Measurements from ENCODE around the gene OR6K3. TPM values are rescaled to one million over a fixed set of nuclear protein-coding genes. Genes with fewer than 3 reads are reported as not detected.

OR6K3 gene
- polyA plus RNA-seq, 1 donor (not counting 4 experiments of a cell fraction or from before 2014, with no cell fraction given), result not detected

- no peak for FAIRE-seq
- H3K4me3 ChIP-seq (ENCODE audit: control insufficient read depth in 2 of 3, extremely low read depth in 1 of 3, insufficient read depth in 2 of 3, low read depth in 1 of 3, low read length in 3 of 3), result no peak overlapping the region
- TF ChIP-seq CTCF (optimal IDR thresholded peaks at IDR 0.05 in 1 of 3, IDR thresholded peaks at IDR 0.05 in 1 of 3, conservative IDR thresholded peaks at IDR 0.05 in 1 of 3; ENCODE audit: extremely low read depth in 1 of 3, insufficient read depth in 2 of 3, low read length in 3 of 3), result no peak
- no peak for TF ChIP-seq EZH2 (IDR thresholded peaks at IDR 0.05; ENCODE audit: low read length)
- dilution Hi-C loops (cut with MboI; ENCODE audit: extremely low pct_ligation_motif_present, low sequenced_read_pairs), result no loop called here
- H2AFZ ChIP-seq (ENCODE audit: control insufficient read depth, low read length), result no peak overlapping the region
- H3K36me3 ChIP-seq (ENCODE audit: control insufficient read depth in 2 of 2, extremely low read depth in 1 of 2, insufficient read depth in 2 of 2, low read length in 2 of 2), result no peaks in the 10 kb centered on the region
- DNase-seq (ENCODE audit: low read depth, low spot score), result no peak
- no peak overlapping the region for H3K9ac ChIP-seq (ENCODE audit: control insufficient read depth, extremely low read depth, insufficient read depth, low read length)
- no peak overlapping the region for H3K4me2 ChIP-seq (ENCODE audit: control insufficient read depth, extremely low read depth, insufficient read depth, low read depth, low read length)
- no peaks in the 10 kb centered on the region for H3K9me3 ChIP-seq (ENCODE audit: control insufficient read depth, low read depth, low read length)
- H3K9me1 ChIP-seq (ENCODE audit: control insufficient read depth, extremely low read depth, insufficient read depth, low read length), result no peaks in the 10 kb centered on the region
- H3K27ac ChIP-seq (ENCODE audit: control insufficient read depth, insufficient read depth, low read length), result no peak overlapping the region
- H3K79me2 ChIP-seq (ENCODE audit: control insufficient read depth, insufficient read depth, low read length), result no peaks in the 10 kb centered on the region
- no peaks in the 10 kb centered on the region for H3K4me1 ChIP-seq (ENCODE audit: control insufficient read depth, extremely low read depth, insufficient read depth, low read length)
- no peaks in the 10 kb centered on the region for H4K20me1 ChIP-seq (ENCODE audit: control insufficient read depth, extremely low read depth, insufficient read depth, low read length)
- no peaks in the 10 kb centered on the region for H3K27me3 ChIP-seq (ENCODE audit: control insufficient read depth, extremely low read depth, insufficient read depth, low read length)
These were observed 38.9 kb downstream of the OR6K3 start for GRCh38 chr1:158681606-158682005.

DNA sequence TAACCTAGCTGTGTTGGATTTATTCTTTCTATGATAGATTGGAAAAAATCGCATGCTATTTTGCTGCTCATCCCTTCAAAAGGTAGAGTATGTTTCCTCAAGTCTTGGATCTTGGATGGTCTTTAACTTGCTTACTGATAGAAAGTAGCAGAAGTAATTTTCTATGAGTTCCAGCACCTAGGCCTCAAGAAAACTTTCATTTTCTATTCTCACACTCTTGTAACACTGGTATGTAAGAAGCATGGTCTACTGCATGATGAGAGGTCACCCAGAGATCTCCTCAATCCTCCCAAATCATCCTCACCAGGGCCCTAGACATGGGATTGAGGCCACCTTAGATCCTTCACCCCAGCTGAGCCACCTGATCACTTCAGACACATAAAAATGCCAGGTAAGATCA is 41.2 kb downstream of the OR6K3 start:
- no peaks in the 10 kb centered on the region for H3K9me3 ChIP-seq (ENCODE audit: control insufficient read depth, low read depth, low read length)
- no peak overlapping the region for H2AFZ ChIP-seq (ENCODE audit: control insufficient read depth, low read length)
- FAIRE-seq (no peak), DNase-seq (ENCODE audit: low read depth, low spot score) (no peak)
- H3K4me1 ChIP-seq (ENCODE audit: control insufficient read depth, extremely low read depth, insufficient read depth, low read length), result no peaks in the 10 kb centered on the region
- H3K4me2 ChIP-seq (ENCODE audit: control insufficient read depth, extremely low read depth, insufficient read depth, low read depth, low read length), result no peak overlapping the region
- no peak for TF ChIP-seq CTCF (optimal IDR thresholded peaks at IDR 0.05 in 1 of 3, IDR thresholded peaks at IDR 0.05 in 1 of 3, conservative IDR thresholded peaks at IDR 0.05 in 1 of 3; ENCODE audit: extremely low read depth in 1 of 3, insufficient read depth in 2 of 3, low read length in 3 of 3)
- no peak for TF ChIP-seq EZH2 (IDR thresholded peaks at IDR 0.05; ENCODE audit: low read length)
- H3K4me3 ChIP-seq (ENCODE audit: control insufficient read depth in 2 of 3, extremely low read depth in 1 of 3, insufficient read depth in 2 of 3, low read depth in 1 of 3, low read length in 3 of 3), result no peak overlapping the region
- no peaks in the 10 kb centered on the region for H3K9me1 ChIP-seq (ENCODE audit: control insufficient read depth, extremely low read depth, insufficient read depth, low read length)
- no peaks in the 10 kb centered on the region for H3K27me3 ChIP-seq (ENCODE audit: control insufficient read depth, extremely low read depth, insufficient read depth, low read length)
- H3K27ac ChIP-seq (ENCODE audit: control insufficient read depth, insufficient read depth, low read length), result no peak overlapping the region
- H3K9ac ChIP-seq (ENCODE audit: control insufficient read depth, extremely low read depth, insufficient read depth, low read length), result no peak overlapping the region
- H4K20me1 ChIP-seq (ENCODE audit: control insufficient read depth, extremely low read depth, insufficient read depth, low read length), result no peaks in the 10 kb centered on the region
- dilution Hi-C loops (cut with MboI; ENCODE audit: extremely low pct_ligation_motif_present, low sequenced_read_pairs), result no loop called here
- H3K79me2 ChIP-seq (ENCODE audit: control insufficient read depth, insufficient read depth, low read length), result no peaks in the 10 kb centered on the region
- no peaks in the 10 kb centered on the region for H3K36me3 ChIP-seq (ENCODE audit: control insufficient read depth in 2 of 2, extremely low read depth in 1 of 2, insufficient read depth in 2 of 2, low read length in 2 of 2)

Data from keratinocyte (primary cell).